Mucosa of descending colon (tissue), 3 donors: ENCODE data around the gene RIN1. TPM values are rescaled to one million over a fixed set of nuclear protein-coding genes. Genes with fewer than 3 reads are reported as not detected.

Experiments
- ATAC-seq: fragments of 200-7000 bp; cut with Tn5 transposase; one replicate; pipeline ENCODE4 v1.9.1; 2020; ENCODE audit warnings: mild to moderate bottlenecking, moderate library complexity
- DNase-seq, 3 donors: peaks; one replicate each; pipeline ENCODE4 v3.0.0-alpha.2; 2020
- H3K36me3 ChIP-seq: fragments of 200-600 bp; one replicate; pipeline ENCODE4 v1.8.0; 2021; ENCODE audit warnings: low read depth, mild to moderate bottlenecking
- H3K4me1 ChIP-seq: fragments of 200-600 bp; one replicate; pipeline ENCODE4 v1.8.0; 2021; ENCODE audit warnings: low read depth, mild to moderate bottlenecking
- H3K4me3 ChIP-seq: fragments of 200-600 bp; one replicate; pipeline ENCODE4 v1.8.0; 2021; ENCODE audit warnings: mild to moderate bottlenecking
- H3K9me3 ChIP-seq: fragments of 200-600 bp; one replicate; pipeline ENCODE4 v1.8.0; 2021; ENCODE audit warnings: mild to moderate bottlenecking
- CTCF ChIP-seq: fragments of 200-600 bp; IDR thresholded peaks from one replicate; pipeline ENCODE4 v1.8.0; 2022; ENCODE audit warnings: antibody characterized with exemption, mild to moderate bottlenecking
- intact Hi-C, 2 donors: fragments of 100-400 bp; cut with DNase I in 1 of 2; cut with micrococcal nuclease in 1 of 2; formaldehyde crosslinking; loops; one replicate each; pipeline versions ENCODE4 v1.11.0 to v1.11.1; 2022; cut with DNase I, micrococcal nuclease
- total RNA-seq, 3 donors: library from RNA; stranded (reverse); fragmentation: NEBNext Ultra II Directional in 2 of 3; extraction: Animal tissue kit (Norgen Biotek cat#: 25700) in 2 of 3; gene quantifications; one replicate each; pipeline versions ENCODE4 v1.2.1 to v1.2.4, GENCODE V29; 2021 to 2023
- donor health status: DM: no; HTN: no; CAD: no; lungs with moderate emphysema.
- donor health status: DM: no; HTN: no; CAD: no.
- donor health status: DM: no; HTN: yes; CAD: no.

RIN1 gene
- total RNA-seq, 3 donors from 2014 or later, result 5.2 to 12.7 (median 9.5) TPM

GRCh38 chr11:66288671-66289547 lies 47.3 kb downstream of the RIN1 start, which contains the start of gene YIF1A:
TSS of gene YIF1A (minus strand) at chr11:66289143. CDS start at chr11:66288985, 158 bp downstream.
- H3K9me3 ChIP-seq, result no peaks in the 10 kb centered on the region
- TF ChIP-seq CTCF, result no peak
- intact Hi-C loops, result no loop called here
- DNase-seq, result peak; percentile 97 to 99 (median 98)
- ATAC-seq, result peak; percentile 94
- peaks cover 31% of the 10 kb centered on the region for H3K4me1 ChIP-seq
- H3K36me3 ChIP-seq, result no peaks in the 10 kb centered on the region
- H3K4me3 ChIP-seq, result peak within 1 kb of the TSS; percentile 86

GRCh38 chr11:66287889-66288670 lies 48.2 kb downstream of the RIN1 start:
- Histone ChIP-seq H3K9me3 (no peaks in the 10 kb centered on the region), H3K4me1 (peaks cover 31% of the 10 kb centered on the region), H3K4me3 (peak overlapping the region; percentile 86), H3K36me3 (no peaks in the 10 kb centered on the region)
- ATAC-seq (peak; percentile 9), DNase-seq (peak in 2 of 3 donors; percentile 49 to 58)
- TF ChIP-seq CTCF, result no peak
- intact Hi-C loops, result no loop called here

DNA sequence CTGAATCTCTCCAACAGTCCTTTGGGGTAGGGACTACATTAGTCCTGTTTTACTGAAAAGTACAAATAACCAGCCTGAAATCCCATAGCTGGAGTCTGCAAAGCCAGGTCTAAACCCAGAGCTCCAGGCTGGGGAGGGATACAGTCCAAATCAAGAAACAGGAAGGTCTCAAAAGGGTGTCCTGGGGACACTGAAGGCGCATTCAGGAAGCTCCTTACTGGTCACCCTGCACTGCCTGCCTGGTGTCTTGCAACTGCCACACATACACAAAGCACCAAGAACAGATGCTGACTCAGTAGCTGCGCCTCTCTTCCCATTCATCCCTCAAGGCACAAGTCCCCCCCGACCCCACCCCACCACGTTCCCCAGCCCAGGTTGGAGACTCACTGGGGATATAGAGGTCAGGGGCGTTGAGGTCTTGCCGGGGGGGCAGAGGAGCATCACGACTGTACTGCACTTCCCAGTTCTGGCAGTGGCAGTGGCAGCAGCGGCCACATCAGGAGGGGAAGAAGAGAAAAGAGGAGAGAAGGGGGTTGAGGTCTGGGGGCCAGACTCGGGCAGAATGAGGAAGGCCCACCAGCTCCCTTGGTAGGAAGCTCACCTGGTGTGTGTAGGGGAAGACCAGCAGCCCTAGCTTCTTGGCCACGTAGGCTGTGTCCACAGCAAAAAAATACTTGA lies 48.9 kb downstream of the RIN1 start:
- DNase-seq (no peak), ATAC-seq (no peak)
- TF ChIP-seq CTCF, result no peak
- Histone ChIP-seq H3K9me3 (no peaks in the 10 kb centered on the region), H3K4me3 (no peak overlapping the region), H3K4me1 (peaks cover 36% of the 10 kb centered on the region), H3K36me3 (no peaks in the 10 kb centered on the region)
- intact Hi-C loops, result no loop called here

- ATAC-seq, result no peak
- H3K9me3 ChIP-seq, result no peaks in the 10 kb centered on the region
- DNase-seq, result no peak
- no peaks in the 10 kb centered on the region for H3K36me3 ChIP-seq
- H3K4me3 ChIP-seq, result no peak overlapping the region
- no peak for TF ChIP-seq CTCF
- H3K4me1 ChIP-seq, result peaks cover 31% of the 10 kb centered on the region
- intact Hi-C loops, result no loop called here
These were observed 49.5 kb downstream of the RIN1 start for GRCh38 chr11:66286699-66287098.

GRCh38 chr11:66285250-66285947 lies 50.8 kb downstream of the RIN1 start:
- Histone ChIP-seq H3K9me3 (no peaks in the 10 kb centered on the region), H3K4me1 (peaks cover 27% of the 10 kb centered on the region), H3K4me3 (no peak overlapping the region), H3K36me3 (no peaks in the 10 kb centered on the region)
- no peak for TF ChIP-seq CTCF
- ATAC-seq (no peak), DNase-seq (peak in 1 of 3 donors; percentile 14)
- intact Hi-C loops, result no loop called here
